ENCODE data around the gene MED9.

DNA sequence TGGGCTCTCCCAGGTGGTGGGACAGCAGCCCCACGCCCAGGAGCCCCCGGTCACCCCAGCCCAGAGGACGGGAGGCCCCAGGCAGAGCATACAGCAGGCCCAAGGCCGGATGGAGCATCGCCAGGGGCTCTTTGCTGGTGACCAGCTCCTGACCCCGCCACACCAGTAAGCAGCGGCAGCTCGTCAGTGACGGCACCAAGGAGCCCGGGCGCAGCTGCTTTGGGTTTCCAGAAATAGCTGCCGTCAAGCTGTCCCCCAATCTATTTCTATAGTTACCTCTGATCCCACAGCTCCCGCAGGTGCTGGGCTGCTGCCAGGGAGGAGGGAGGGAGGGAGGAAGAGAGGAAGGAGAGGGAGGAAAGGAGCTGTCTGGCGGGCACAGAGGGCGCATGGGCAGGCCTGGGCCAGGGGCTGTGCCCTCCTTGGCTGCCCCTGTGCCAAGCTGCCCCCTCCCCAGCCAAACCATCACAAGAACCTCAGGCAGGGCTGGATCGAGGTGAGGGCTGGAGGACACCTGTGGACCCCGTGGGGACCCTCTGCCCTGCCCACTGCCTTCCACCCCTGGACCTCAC is 30.2 kb downstream of the MED9 start:
- TF ChIP-seq, protein P1, sequence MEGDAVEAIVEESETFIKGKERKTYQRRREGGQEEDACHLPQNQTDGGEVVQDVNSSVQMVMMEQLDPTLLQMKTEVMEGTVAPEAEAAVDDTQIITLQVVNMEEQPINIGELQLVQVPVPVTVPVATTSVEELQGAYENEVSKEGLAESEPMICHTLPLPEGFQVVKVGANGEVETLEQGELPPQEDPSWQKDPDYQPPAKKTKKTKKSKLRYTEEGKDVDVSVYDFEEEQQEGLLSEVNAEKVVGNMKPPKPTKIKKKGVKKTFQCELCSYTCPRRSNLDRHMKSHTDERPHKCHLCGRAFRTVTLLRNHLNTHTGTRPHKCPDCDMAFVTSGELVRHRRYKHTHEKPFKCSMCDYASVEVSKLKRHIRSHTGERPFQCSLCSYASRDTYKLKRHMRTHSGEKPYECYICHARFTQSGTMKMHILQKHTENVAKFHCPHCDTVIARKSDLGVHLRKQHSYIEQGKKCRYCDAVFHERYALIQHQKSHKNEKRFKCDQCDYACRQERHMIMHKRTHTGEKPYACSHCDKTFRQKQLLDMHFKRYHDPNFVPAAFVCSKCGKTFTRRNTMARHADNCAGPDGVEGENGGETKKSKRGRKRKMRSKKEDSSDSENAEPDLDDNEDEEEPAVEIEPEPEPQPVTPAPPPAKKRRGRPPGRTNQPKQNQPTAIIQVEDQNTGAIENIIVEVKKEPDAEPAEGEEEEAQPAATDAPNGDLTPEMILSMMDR (IDR thresholded peaks at IDR 0.05) = no peak
- no peak for TF ChIP-seq POLR2A (IDR thresholded peaks at IDR 0.05)

All from esophagus squamous epithelium (tissue), 4 donors.